Transverse colon (tissue), 3 donors: ENCODE measurements around the gene CPNE6.

Experiments used
- POLR2A ChIP-seq: fragments of 450-650 bp; IDR thresholded peaks from one replicate; pipeline ENCODE4 v1.6.1; 2016; ENCODE audit warnings: antibody characterized with exemption, mild to moderate bottlenecking, moderate library complexity
- TF ChIP-seq, protein P1 (sequence below), 5 experiments: fragments of 200-600 bp in 3 of 5; fragments of 450-650 bp in 2 of 5; sonication (generic) in 3 of 5; IDR thresholded peaks; 1 replicate in 2 of 5; 2 replicates in 3 of 5; pipeline ENCODE4 v1.5.1; 2016 to 2017; ENCODE audit warnings: antibody characterized with exemption in 5 of 5, inconsistent platforms in 3 of 5, mild to moderate bottlenecking in 2 of 5, moderate library complexity in 1 of 5

DNA sequence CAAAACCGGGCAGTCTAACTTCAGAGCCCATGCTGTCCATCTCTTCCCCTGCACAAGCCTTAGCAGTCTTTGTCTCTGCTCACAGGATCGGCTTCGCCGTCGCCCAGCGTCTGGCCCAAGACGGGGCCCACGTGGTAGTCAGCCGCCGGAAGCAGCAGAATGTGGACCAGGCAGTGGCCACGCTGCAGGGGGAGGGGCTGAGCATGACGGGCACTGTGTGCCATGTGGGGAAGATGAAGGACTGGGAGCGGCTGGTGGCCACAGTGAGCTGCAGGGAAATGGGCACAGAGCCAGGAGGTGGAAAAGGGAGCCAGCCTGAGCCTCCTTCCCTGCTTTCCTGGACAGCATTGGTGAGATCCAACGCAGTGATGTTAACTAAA is 33.7 kb upstream of the CPNE6 start:
- TF ChIP-seq, protein P1, sequence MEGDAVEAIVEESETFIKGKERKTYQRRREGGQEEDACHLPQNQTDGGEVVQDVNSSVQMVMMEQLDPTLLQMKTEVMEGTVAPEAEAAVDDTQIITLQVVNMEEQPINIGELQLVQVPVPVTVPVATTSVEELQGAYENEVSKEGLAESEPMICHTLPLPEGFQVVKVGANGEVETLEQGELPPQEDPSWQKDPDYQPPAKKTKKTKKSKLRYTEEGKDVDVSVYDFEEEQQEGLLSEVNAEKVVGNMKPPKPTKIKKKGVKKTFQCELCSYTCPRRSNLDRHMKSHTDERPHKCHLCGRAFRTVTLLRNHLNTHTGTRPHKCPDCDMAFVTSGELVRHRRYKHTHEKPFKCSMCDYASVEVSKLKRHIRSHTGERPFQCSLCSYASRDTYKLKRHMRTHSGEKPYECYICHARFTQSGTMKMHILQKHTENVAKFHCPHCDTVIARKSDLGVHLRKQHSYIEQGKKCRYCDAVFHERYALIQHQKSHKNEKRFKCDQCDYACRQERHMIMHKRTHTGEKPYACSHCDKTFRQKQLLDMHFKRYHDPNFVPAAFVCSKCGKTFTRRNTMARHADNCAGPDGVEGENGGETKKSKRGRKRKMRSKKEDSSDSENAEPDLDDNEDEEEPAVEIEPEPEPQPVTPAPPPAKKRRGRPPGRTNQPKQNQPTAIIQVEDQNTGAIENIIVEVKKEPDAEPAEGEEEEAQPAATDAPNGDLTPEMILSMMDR (IDR thresholded peaks at IDR 0.05), result no peak
- no peak for TF ChIP-seq POLR2A
